22Rv1 (cell line): Measurements from ENCODE around the gene LYPD6B.

Source experiments
- CTCF ChIP-seq: fragments of 450-650 bp; IDR thresholded peaks from 2 replicates; pipeline ENCODE4 v1.5.1; 2017; ENCODE audit warnings: mild to moderate bottlenecking
- ZFX ChIP-seq: fragments of 450-650 bp; IDR thresholded peaks from 2 replicates; pipeline ENCODE4 v1.6.1; 2017; ENCODE audit warnings: antibody characterized with exemption, borderline replicate concordance

GRCh38 chr2:149145314-149146295 is 107.1 kb downstream of the LYPD6B start:
- no peak for TF ChIP-seq CTCF
- no peak for TF ChIP-seq ZFX
